Osteocyte (in vitro differentiated cells): ENCODE data around the gene CDH19. TPM values are rescaled to one million over a fixed set of nuclear protein-coding genes. Genes with fewer than 3 reads are reported as not detected.

Experiments
- DNase-seq: peaks from one replicate; pipeline ENCODE4 v3.0.0; 2021; ENCODE audit warnings: mixed read lengths; ENCODE audit not compliant: unreplicated experiment; ENCODE audit errors: extremely low spot score
- H3K27ac Mint-ChIP-seq: one replicate; pipeline ENCODE4 v1.8.0; 2021; ENCODE audit warnings: mild to moderate bottlenecking, mixed read lengths; ENCODE audit not compliant: unreplicated experiment
- H3K27me3 Mint-ChIP-seq: one replicate; pipeline ENCODE4 v1.8.0; 2021; ENCODE audit warnings: mixed read lengths; ENCODE audit not compliant: unreplicated experiment
- H3K36me3 Mint-ChIP-seq: one replicate; pipeline ENCODE4 v1.8.0; 2021; ENCODE audit warnings: mixed read lengths; ENCODE audit not compliant: unreplicated experiment
- H3K4me1 Mint-ChIP-seq: one replicate; pipeline ENCODE4 v1.8.0; 2021; ENCODE audit warnings: mixed read lengths; ENCODE audit not compliant: unreplicated experiment
- H3K4me3 Mint-ChIP-seq: one replicate; pipeline ENCODE4 v1.8.0; 2021; ENCODE audit warnings: mild to moderate bottlenecking, moderate library complexity, mixed read lengths; ENCODE audit not compliant: unreplicated experiment
- H3K9me3 Mint-ChIP-seq: one replicate; pipeline ENCODE4 v1.8.0; 2021; ENCODE audit warnings: mixed read lengths; ENCODE audit not compliant: unreplicated experiment
- total RNA-seq: library from RNA; stranded (reverse); gene quantifications from 2 replicates; pipeline ENCODE4 v1.2.1, GENCODE V29; 2021
- TF ChIP-seq, protein P1 (sequence below): fragments of 200-600 bp; sonication (generic); IDR thresholded peaks from 2 replicates; pipeline ENCODE4 v1.5.0; 2021; ENCODE audit warnings: antibody characterized with exemption, mild to moderate bottlenecking, moderate library complexity

The CDH19 gene
- total RNA-seq, 1 donor from 2014 or later: not detected

DNA sequence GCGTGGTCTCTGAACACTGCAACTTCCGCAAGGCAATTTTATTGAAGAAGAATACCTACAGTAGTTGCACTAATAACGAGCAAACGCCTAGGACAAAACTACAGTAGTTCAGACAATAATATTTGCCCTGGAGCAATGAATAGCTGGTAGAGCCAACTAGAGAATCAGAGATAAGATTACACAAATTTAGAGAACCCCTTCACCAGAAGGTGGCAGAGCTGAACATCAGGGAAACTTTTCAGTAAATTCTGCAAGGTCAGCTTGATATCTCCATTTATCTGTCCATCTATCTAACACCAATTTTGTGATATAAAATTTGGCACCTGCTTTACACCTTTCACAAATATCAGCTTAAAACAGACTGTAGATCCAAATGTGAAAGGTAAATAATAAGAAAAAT, 43.8 kb downstream of the CDH19 start:
- Mint-ChIP-seq H3K27ac (no peak overlapping the region), H3K27me3 (peaks cover 18% of the 10 kb centered on the region), H3K4me1 (no peaks in the 10 kb centered on the region), H3K9me3 (no peaks in the 10 kb centered on the region), H3K36me3 (no peaks in the 10 kb centered on the region), H3K4me3 (no peak overlapping the region)
- TF ChIP-seq, protein P1, sequence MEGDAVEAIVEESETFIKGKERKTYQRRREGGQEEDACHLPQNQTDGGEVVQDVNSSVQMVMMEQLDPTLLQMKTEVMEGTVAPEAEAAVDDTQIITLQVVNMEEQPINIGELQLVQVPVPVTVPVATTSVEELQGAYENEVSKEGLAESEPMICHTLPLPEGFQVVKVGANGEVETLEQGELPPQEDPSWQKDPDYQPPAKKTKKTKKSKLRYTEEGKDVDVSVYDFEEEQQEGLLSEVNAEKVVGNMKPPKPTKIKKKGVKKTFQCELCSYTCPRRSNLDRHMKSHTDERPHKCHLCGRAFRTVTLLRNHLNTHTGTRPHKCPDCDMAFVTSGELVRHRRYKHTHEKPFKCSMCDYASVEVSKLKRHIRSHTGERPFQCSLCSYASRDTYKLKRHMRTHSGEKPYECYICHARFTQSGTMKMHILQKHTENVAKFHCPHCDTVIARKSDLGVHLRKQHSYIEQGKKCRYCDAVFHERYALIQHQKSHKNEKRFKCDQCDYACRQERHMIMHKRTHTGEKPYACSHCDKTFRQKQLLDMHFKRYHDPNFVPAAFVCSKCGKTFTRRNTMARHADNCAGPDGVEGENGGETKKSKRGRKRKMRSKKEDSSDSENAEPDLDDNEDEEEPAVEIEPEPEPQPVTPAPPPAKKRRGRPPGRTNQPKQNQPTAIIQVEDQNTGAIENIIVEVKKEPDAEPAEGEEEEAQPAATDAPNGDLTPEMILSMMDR: peak; percentile 60
- DNase-seq: no peak

DNA sequence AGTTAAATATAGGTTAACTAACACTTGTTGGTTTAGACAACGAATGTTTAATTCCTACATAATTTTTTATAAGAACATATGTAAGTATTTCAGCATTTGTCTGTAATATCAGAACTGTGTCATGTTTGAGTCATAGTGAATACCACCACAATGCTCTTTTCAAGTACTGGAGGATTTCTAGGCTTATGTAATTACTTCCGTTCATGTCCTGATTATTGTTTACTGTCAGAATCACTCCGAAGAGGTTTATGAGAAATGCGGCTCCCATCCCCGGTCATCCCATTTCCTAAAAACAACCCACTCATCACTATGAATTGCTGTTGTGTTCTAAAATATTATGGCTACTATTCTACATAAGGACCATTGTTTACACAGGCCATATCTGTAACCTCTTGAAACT, 45.1 kb downstream of the CDH19 start:
- no peak for DNase-seq

DNA sequence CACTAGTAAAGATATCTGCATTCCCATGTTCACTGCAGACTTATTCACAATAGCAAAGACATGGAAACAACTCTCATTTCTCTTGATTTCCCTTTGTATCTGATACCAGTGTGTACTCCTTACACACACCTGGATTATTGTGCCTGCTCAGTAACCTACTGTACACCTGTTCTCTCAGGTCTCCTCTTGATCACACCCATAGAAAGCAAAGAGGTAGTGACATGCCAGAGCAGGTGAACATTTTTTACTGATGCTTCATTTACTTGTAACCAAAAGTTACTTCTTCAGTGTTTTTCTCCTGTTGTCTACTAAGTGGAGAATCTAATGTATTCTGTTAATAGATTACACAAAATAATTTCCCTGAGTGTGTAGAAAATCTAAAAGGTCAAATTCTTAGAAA, 46.8 kb downstream of the CDH19 start:
- no peak overlapping the region for H3K4me3 Mint-ChIP-seq
- DNase-seq: no peak
- TF ChIP-seq, protein P1: no peak
- H3K4me1 Mint-ChIP-seq: no peaks in the 10 kb centered on the region
- no peaks in the 10 kb centered on the region for H3K9me3 Mint-ChIP-seq
- H3K27ac Mint-ChIP-seq: no peak overlapping the region
- peaks cover 11% of the 10 kb centered on the region for H3K27me3 Mint-ChIP-seq
- H3K36me3 Mint-ChIP-seq: no peaks in the 10 kb centered on the region

More for the DNA sequence above, 45.1 kb downstream of the CDH19 start:
- Mint-ChIP-seq H3K36me3 (no peaks in the 10 kb centered on the region), H3K4me3 (no peak overlapping the region), H3K27ac (no peak overlapping the region), H3K4me1 (no peaks in the 10 kb centered on the region), H3K9me3 (no peaks in the 10 kb centered on the region), H3K27me3 (peaks cover 14% of the 10 kb centered on the region)
- TF ChIP-seq, protein P1: no peak

DNA sequence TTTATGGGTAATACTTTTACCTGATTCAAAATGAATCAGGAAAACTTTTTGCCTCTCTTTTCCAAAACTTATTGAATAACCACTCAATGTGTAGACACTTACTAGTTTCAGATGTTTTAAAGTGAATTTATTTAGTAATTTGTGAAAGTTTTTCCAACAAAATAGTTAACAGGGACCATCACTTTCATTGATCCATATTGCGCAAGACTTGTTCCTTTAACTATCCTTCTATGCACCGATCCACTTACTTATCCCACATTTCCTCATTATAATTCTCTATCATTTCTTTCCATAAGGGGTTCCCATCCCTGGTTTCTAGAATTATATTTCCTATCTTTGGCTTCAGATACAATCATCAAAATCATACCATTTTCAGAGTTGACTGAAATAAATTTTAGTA, 48.3 kb downstream of the CDH19 start:
- no peak overlapping the region for H3K4me3 Mint-ChIP-seq
- no peaks in the 10 kb centered on the region for H3K36me3 Mint-ChIP-seq
- H3K27ac Mint-ChIP-seq: no peak overlapping the region
- no peaks in the 10 kb centered on the region for H3K9me3 Mint-ChIP-seq
- TF ChIP-seq, protein P1: no peak
- H3K4me1 Mint-ChIP-seq: no peaks in the 10 kb centered on the region
- DNase-seq: no peak
- H3K27me3 Mint-ChIP-seq: peaks cover 6% of the 10 kb centered on the region

DNA sequence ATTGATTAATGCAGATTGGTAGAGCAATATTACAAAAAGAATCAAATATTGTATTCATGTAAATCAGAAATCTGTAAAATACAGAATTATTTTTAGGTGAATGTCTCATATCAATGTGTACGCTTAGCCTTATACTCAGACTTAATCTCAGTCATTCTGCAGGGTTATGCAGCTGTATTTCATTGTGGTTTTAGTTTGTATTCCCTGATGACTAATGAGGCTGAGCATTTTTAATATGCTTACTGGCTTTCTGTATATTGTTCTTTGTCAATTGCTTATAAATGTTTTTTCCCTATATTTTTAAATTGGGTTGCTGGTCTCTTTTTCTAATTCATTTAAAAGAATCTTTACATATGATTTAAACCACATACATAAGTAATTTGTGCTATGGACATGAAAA, 50.1 kb downstream of the CDH19 start:
- Mint-ChIP-seq H3K4me1 (no peaks in the 10 kb centered on the region), H3K36me3 (no peaks in the 10 kb centered on the region), H3K27ac (no peak overlapping the region), H3K4me3 (no peak overlapping the region), H3K27me3 (peaks cover 3% of the 10 kb centered on the region), H3K9me3 (no peaks in the 10 kb centered on the region)
- no peak for DNase-seq
- TF ChIP-seq, protein P1: no peak
